Measurements from ENCODE around the gene OGFOD1.

Gene OGFOD1

GRCh38 chr16:56451753-56452689, 667 bp downstream of the OGFOD1 start:
- Histone ChIP-seq H3K27me3 (ENCODE audit: insufficient read depth, poor library complexity, severe bottlenecking) (no peaks in the 10 kb centered on the region), H3K4me1 (ENCODE audit: insufficient read depth, poor library complexity, severe bottlenecking) (peaks cover 19% of the 10 kb centered on the region), H3K9me3 (ENCODE audit: severe bottlenecking) (no peaks in the 10 kb centered on the region), H3K36me3 (ENCODE audit: low read depth) (peaks cover 51% of the 10 kb centered on the region), H3K4me3 (ENCODE audit: severe bottlenecking) (peak overlapping the region; percentile 86), H3K27ac (ENCODE audit: poor library complexity, severe bottlenecking) (peak overlapping the region; percentile 43)
- DNase-seq (ENCODE audit: low spot score) (no peak), ATAC-seq (ENCODE audit: low read depth) (peak; percentile 50)
- TF ChIP-seq CTCF (IDR thresholded peaks at IDR 0.05; ENCODE audit: poor library complexity, severe bottlenecking), result no peak

GRCh38 chr16:56457927-56458470, 6.6 kb downstream of the OGFOD1 start:
- H3K27me3 ChIP-seq (ENCODE audit: insufficient read depth, poor library complexity, severe bottlenecking), result no peaks in the 10 kb centered on the region
- H3K9me3 ChIP-seq (ENCODE audit: severe bottlenecking), result no peaks in the 10 kb centered on the region
- H3K4me3 ChIP-seq (ENCODE audit: severe bottlenecking), result no peak overlapping the region
- no peak overlapping the region for H3K27ac ChIP-seq (ENCODE audit: poor library complexity, severe bottlenecking)
- ATAC-seq (ENCODE audit: low read depth) (no peak), DNase-seq (ENCODE audit: low spot score) (no peak)
- H3K4me1 ChIP-seq (ENCODE audit: insufficient read depth, poor library complexity, severe bottlenecking), result no peaks in the 10 kb centered on the region
- no peak for TF ChIP-seq CTCF (IDR thresholded peaks at IDR 0.05; ENCODE audit: poor library complexity, severe bottlenecking)
- H3K36me3 ChIP-seq (ENCODE audit: low read depth), result peaks cover 97% of the 10 kb centered on the region

GRCh38 chr16:56460101-56460500, 8.7 kb downstream of the OGFOD1 start:
- Histone ChIP-seq H3K36me3 (ENCODE audit: low read depth) (peaks cover 94% of the 10 kb centered on the region), H3K4me3 (ENCODE audit: severe bottlenecking) (no peak overlapping the region), H3K9me3 (ENCODE audit: severe bottlenecking) (no peaks in the 10 kb centered on the region), H3K4me1 (ENCODE audit: insufficient read depth, poor library complexity, severe bottlenecking) (no peaks in the 10 kb centered on the region), H3K27ac (ENCODE audit: poor library complexity, severe bottlenecking) (no peak overlapping the region), H3K27me3 (ENCODE audit: insufficient read depth, poor library complexity, severe bottlenecking) (no peaks in the 10 kb centered on the region)
- ATAC-seq (ENCODE audit: low read depth) (no peak), DNase-seq (ENCODE audit: low spot score) (no peak)
- TF ChIP-seq CTCF (IDR thresholded peaks at IDR 0.05; ENCODE audit: poor library complexity, severe bottlenecking), result no peak

GRCh38 chr16:56462064-56462796, 10.9 kb downstream of the OGFOD1 start:
- Histone ChIP-seq H3K4me3 (ENCODE audit: severe bottlenecking) (no peak overlapping the region), H3K9me3 (ENCODE audit: severe bottlenecking) (no peaks in the 10 kb centered on the region), H3K27me3 (ENCODE audit: insufficient read depth, poor library complexity, severe bottlenecking) (no peaks in the 10 kb centered on the region), H3K27ac (ENCODE audit: poor library complexity, severe bottlenecking) (no peak overlapping the region), H3K36me3 (ENCODE audit: low read depth) (peaks cover 93% of the 10 kb centered on the region), H3K4me1 (ENCODE audit: insufficient read depth, poor library complexity, severe bottlenecking) (no peaks in the 10 kb centered on the region)
- DNase-seq (ENCODE audit: low spot score) (no peak), ATAC-seq (ENCODE audit: low read depth) (no peak)
- TF ChIP-seq CTCF (IDR thresholded peaks at IDR 0.05; ENCODE audit: poor library complexity, severe bottlenecking), result no peak
